Fibroblast of lung (primary cell): ENCODE data around the gene TP63. TPM values are rescaled to one million over a fixed set of nuclear protein-coding genes. Genes with fewer than 3 reads are reported as not detected.

ENCODE experiments used
- DNase-seq, 2 donors: peaks; one replicate each; pipeline versions ENCODE4 v3.0.0 to v3.0.0-alpha.2; 2010; ENCODE audit warnings: low read depth in 2 of 2
- H2AFZ ChIP-seq: 2 replicates; pipeline ENCODE4 v1.5.1; 2012; ENCODE audit warnings: low read length, control low read depth, inconsistent platforms
- H3K27ac ChIP-seq: 2 replicates; pipeline ENCODE4 v1.5.1; 2011; ENCODE audit warnings: low read length, control low read depth; ENCODE audit not compliant: insufficient read depth
- H3K27me3 ChIP-seq: 2 replicates; pipeline ENCODE4 v1.5.1; 2011; ENCODE audit warnings: mild to moderate bottlenecking, low read length; ENCODE audit not compliant: control insufficient read depth, insufficient read depth
- H3K36me3 ChIP-seq: 2 replicates; pipeline ENCODE4 v1.5.1; 2011; ENCODE audit warnings: low read length; ENCODE audit not compliant: control insufficient read depth, insufficient read depth
- H3K4me1 ChIP-seq: 2 replicates; pipeline ENCODE4 v1.5.1; 2011; ENCODE audit warnings: low read length; ENCODE audit not compliant: control insufficient read depth, insufficient read depth; ENCODE audit errors: extremely low read depth
- H3K4me2 ChIP-seq: 2 replicates; pipeline ENCODE4 v1.5.1; 2011; ENCODE audit warnings: low read length, control low read depth; ENCODE audit not compliant: insufficient read depth; ENCODE audit errors: extremely low read depth
- H3K4me3 ChIP-seq, 4 experiments: fragments of 200-600 bp in 1 of 4; sonication (generic) in 1 of 4; replicated peaks in 1 of 4; 2 replicates each; pipeline ENCODE4 v1.5.1; 2011 to 2016; ENCODE audit warnings: low read length in 4 of 4, low read depth in 3 of 4, mild to moderate bottlenecking in 3 of 4, control low read depth in 2 of 4, inconsistent platforms in 1 of 4, mixed read lengths in 1 of 4; ENCODE audit not compliant: insufficient read depth in 1 of 4; ENCODE audit errors: control extremely low read depth in 1 of 4
- H3K79me2 ChIP-seq: 2 replicates; pipeline ENCODE4 v1.5.1; 2012; ENCODE audit warnings: mild to moderate bottlenecking, low read length, inconsistent platforms; ENCODE audit not compliant: control insufficient read depth, insufficient read depth
- H3K9ac ChIP-seq: 2 replicates; pipeline ENCODE4 v1.5.1; 2011; ENCODE audit warnings: mild to moderate bottlenecking, low read length, control low read depth; ENCODE audit not compliant: insufficient read depth
- H3K9me3 ChIP-seq: 2 replicates; pipeline ENCODE4 v1.5.1; 2012; ENCODE audit warnings: low read depth, low read length; ENCODE audit not compliant: control insufficient read depth, insufficient read depth
- H4K20me1 ChIP-seq: 2 replicates; pipeline ENCODE4 v1.5.1; 2011; ENCODE audit warnings: low read length; ENCODE audit not compliant: control insufficient read depth, insufficient read depth; ENCODE audit errors: extremely low read depth
- EZH2 ChIP-seq: IDR thresholded peaks from 2 replicates; pipeline ENCODE4 v1.5.1; 2012; ENCODE audit warnings: low read length, control low read depth, mild to moderate bottlenecking; ENCODE audit errors: missing control alignments
- polyA plus RNA-seq, 2 donors: library from polyadenylated mRNA; depleted of rRNA in 1 of 2; stranded (reverse) in 1 of 2; unstranded in 1 of 2; fragments of >200 nt; gene quantifications; 2 replicates each; pipeline ENCODE4 v1.2.1, GENCODE V29; 2011 to 2012; ENCODE audit warnings: missing spikeins in 1 of 2
- total RNA-seq: library from RNA; depleted of rRNA; stranded (reverse); fragments of >200 nt; gene quantifications from 2 replicates; pipeline ENCODE4 v1.2.1, GENCODE V29; 2014
- TF ChIP-seq, protein P1 (sequence below), 2 donors: IDR thresholded peaks in 1 of 2; conservative IDR thresholded peaks in 1 of 2; 1 replicate in 1 of 2; 2 replicates in 1 of 2; pipeline ENCODE4 v1.5.1; 2011 to 2012; ENCODE audit warnings: low read length in 2 of 2, control low read depth in 1 of 2, inconsistent platforms in 1 of 2, low read depth in 1 of 2, mild to moderate bottlenecking in 1 of 2

TP63 gene
- total and polyA plus RNA-seq, 2 donors (not counting 1 experiment from before 2014, with no cell fraction given), result 0.06 TPM; not detected in 1

DNA sequence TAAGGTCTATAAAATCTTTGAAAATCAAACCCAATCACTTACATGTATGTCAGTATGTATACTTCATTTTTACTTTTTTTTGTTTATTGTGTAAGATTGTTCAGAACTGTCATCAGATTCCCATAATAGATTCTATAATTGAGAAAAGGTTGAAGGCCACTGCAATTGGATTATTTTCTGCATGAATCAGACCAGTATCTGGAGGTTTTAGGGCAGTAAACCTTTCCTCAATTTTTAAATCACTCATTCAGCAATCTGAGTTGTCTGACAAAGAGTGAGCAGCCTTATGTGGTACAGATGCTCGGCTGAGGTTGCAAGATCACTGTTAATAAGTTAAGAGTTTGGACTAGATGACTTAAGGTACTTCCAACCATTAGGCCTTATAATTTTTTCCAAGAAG is 96.0 kb downstream of the TP63 start:
- DNase-seq, result no peak
- no peaks in the 10 kb centered on the region for H3K9me3 ChIP-seq
- H3K27me3 ChIP-seq, result no peaks in the 10 kb centered on the region
- H3K36me3 ChIP-seq, result no peaks in the 10 kb centered on the region
- no peaks in the 10 kb centered on the region for H3K79me2 ChIP-seq
- no peak overlapping the region for H3K4me3 ChIP-seq
- H3K9ac ChIP-seq, result no peak overlapping the region
- H4K20me1 ChIP-seq, result no peaks in the 10 kb centered on the region
- no peak overlapping the region for H3K4me2 ChIP-seq
- no peak overlapping the region for H2AFZ ChIP-seq
- TF ChIP-seq EZH2, result no peak
- TF ChIP-seq, protein P1, sequence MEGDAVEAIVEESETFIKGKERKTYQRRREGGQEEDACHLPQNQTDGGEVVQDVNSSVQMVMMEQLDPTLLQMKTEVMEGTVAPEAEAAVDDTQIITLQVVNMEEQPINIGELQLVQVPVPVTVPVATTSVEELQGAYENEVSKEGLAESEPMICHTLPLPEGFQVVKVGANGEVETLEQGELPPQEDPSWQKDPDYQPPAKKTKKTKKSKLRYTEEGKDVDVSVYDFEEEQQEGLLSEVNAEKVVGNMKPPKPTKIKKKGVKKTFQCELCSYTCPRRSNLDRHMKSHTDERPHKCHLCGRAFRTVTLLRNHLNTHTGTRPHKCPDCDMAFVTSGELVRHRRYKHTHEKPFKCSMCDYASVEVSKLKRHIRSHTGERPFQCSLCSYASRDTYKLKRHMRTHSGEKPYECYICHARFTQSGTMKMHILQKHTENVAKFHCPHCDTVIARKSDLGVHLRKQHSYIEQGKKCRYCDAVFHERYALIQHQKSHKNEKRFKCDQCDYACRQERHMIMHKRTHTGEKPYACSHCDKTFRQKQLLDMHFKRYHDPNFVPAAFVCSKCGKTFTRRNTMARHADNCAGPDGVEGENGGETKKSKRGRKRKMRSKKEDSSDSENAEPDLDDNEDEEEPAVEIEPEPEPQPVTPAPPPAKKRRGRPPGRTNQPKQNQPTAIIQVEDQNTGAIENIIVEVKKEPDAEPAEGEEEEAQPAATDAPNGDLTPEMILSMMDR (conservative IDR thresholded peaks at IDR 0.05 in 1 of 2, IDR thresholded peaks at IDR 0.05 in 1 of 2; ENCODE audit: low read depth in 1 of 2, low read length in 2 of 2), result no peak
- H3K27ac ChIP-seq, result no peak overlapping the region
- peaks cover 3% of the 10 kb centered on the region for H3K4me1 ChIP-seq

DNA sequence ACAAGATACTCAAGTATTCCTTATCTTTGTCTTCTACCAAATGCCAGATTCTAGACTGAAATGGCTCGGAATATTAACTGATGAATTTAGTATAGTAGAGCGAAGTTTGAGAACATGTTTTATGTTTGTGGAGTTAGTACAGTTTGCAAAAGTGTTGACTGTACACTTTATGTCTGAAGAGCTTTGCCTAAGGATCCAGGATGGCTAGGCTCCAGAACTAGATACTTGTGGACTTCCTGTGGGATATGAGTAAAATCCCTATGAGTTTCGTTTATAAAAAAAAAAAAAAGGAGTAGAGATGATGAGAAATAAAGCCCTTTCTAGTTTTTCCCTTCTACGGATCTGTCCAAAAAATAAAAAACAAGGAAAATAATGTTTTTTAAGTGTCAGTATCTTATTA is 96.7 kb downstream of the TP63 start:
- no peaks in the 10 kb centered on the region for H4K20me1 ChIP-seq
- no peak for TF ChIP-seq EZH2
- TF ChIP-seq, protein P1 (conservative IDR thresholded peaks at IDR 0.05 in 1 of 2, IDR thresholded peaks at IDR 0.05 in 1 of 2; ENCODE audit: low read depth in 1 of 2, low read length in 2 of 2), result no peak
- peak in 1 of 2 donors; percentile 74 for DNase-seq
- no peaks in the 10 kb centered on the region for H3K36me3 ChIP-seq
- H3K9me3 ChIP-seq, result no peaks in the 10 kb centered on the region
- H3K4me1 ChIP-seq, result peaks cover 3% of the 10 kb centered on the region
- no peak overlapping the region for H3K9ac ChIP-seq
- no peaks in the 10 kb centered on the region for H3K79me2 ChIP-seq
- no peak overlapping the region for H3K4me2 ChIP-seq
- no peak overlapping the region for H2AFZ ChIP-seq
- no peaks in the 10 kb centered on the region for H3K27me3 ChIP-seq
- no peak overlapping the region for H3K4me3 ChIP-seq
- no peak overlapping the region for H3K27ac ChIP-seq

DNA sequence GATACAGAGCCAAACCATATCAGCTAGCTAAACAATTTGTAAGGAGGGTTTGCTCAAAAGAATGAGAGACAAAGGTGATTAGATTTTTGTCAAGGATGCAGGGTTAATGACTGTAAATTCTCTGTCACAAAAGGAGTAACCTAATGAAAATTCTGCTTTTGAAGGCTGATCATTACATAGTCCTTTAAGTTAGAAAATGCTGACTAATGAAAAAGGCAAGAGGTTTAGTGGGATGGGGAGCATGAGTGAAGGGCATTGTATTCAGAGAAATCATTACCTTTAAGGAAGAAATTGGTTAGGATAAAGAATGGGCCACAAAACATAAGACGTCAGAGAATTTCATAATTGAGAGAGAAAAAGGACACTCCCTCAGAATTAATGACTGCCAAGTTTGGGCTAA is 97.7 kb downstream of the TP63 start:
- H3K4me3 ChIP-seq, result no peak overlapping the region
- no peak for TF ChIP-seq EZH2
- TF ChIP-seq, protein P1 (conservative IDR thresholded peaks at IDR 0.05 in 1 of 2, IDR thresholded peaks at IDR 0.05 in 1 of 2; ENCODE audit: low read depth in 1 of 2, low read length in 2 of 2), result no peak

More for the DNA sequence above, 97.7 kb downstream of the TP63 start:
- Histone ChIP-seq H2AFZ (no peak overlapping the region), H4K20me1 (no peaks in the 10 kb centered on the region), H3K4me1 (peaks cover 3% of the 10 kb centered on the region), H3K27me3 (no peaks in the 10 kb centered on the region), H3K9me3 (no peaks in the 10 kb centered on the region), H3K27ac (no peak overlapping the region), H3K4me2 (no peak overlapping the region), H3K9ac (no peak overlapping the region), H3K79me2 (no peaks in the 10 kb centered on the region), H3K36me3 (no peaks in the 10 kb centered on the region)
- no peak for DNase-seq
